Prostate gland (tissue), 2 donors: ENCODE data around the gene PARP8. TPM values are rescaled to one million over a fixed set of nuclear protein-coding genes. Genes with fewer than 3 reads are reported as not detected.

Source experiments
- DNase-seq: peaks from one replicate; pipeline ENCODE4 v3.0.0-alpha.2; 2019; ENCODE audit warnings: low spot score
- H3K27ac ChIP-seq, 2 donors: fragments of 200-600 bp; sonication (generic); 2 replicates each; pipeline ENCODE4 v1.5.1; 2017 to 2019
- H3K27me3 ChIP-seq: fragments of 200-600 bp; sonication (generic); replicated peaks from 2 replicates; pipeline ENCODE4 v1.5.1; 2019; ENCODE audit not compliant: insufficient read depth
- H3K36me3 ChIP-seq, 2 donors: fragments of 200-600 bp; sonication (generic); 1 replicate in 1 of 2; 2 replicates in 1 of 2; pipeline versions ENCODE4 v1.5.1 to v1.8.1; 2017 to 2019
- H3K4me1 ChIP-seq: fragments of 200-600 bp; sonication (generic); replicated peaks from 2 replicates; pipeline ENCODE4 v1.5.1; 2019
- H3K4me3 ChIP-seq, 2 donors: fragments of 200-600 bp; sonication (generic); 2 replicates each; pipeline ENCODE4 v1.5.1; 2017 to 2019
- H3K9me3 ChIP-seq: fragments of 200-600 bp; sonication (generic); 2 replicates; pipeline ENCODE4 v1.5.1; 2017
- CTCF ChIP-seq, 4 experiments: fragments of 200-600 bp in 2 of 4; fragments of 450-650 bp in 2 of 4; sonication (generic) in 2 of 4; IDR thresholded peaks; 1 replicate in 3 of 4; 2 replicates in 1 of 4; pipeline ENCODE4 v1.5.1; 2016 to 2019; ENCODE audit warnings: antibody characterized with exemption in 4 of 4, mild to moderate bottlenecking in 2 of 4, moderate library complexity in 2 of 4
- POLR2A ChIP-seq: fragments of 450-650 bp; IDR thresholded peaks from one replicate; pipeline ENCODE4 v1.6.1; 2016; ENCODE audit warnings: antibody characterized with exemption, mild to moderate bottlenecking
- POLR2AphosphoS5 ChIP-seq: sonication (generic); formaldehyde crosslinking; IDR thresholded peaks from one replicate; pipeline ENCODE4 v1.6.1; 2017; ENCODE audit warnings: antibody characterized with exemption
- WGBS: methylation state at CpG from one replicate; pipeline ENCODE4 v1.1.5; 2018; 5-methylcytosine and 5-hydroxymethylcytosine counted together
- intact Hi-C: fragments of 100-400 bp; cut with DNase I; formaldehyde crosslinking; loops from one replicate; pipeline ENCODE4 v1.14.2; 2022
- total RNA-seq, 2 donors: library from RNA; depleted of rRNA; stranded (reverse); fragments of >200 nt; gene quantifications; one replicate each; pipeline ENCODE4 v1.1.0, GENCODE V29; 2016

The PARP8 gene
- total RNA-seq, 2 donors from 2014 or later, result 21.8 TPM

- no peak for TF ChIP-seq POLR2A
- no peak for TF ChIP-seq CTCF (IDR thresholded peaks at IDR 0.05)
- TF ChIP-seq POLR2AphosphoS5, result no peak
- Histone ChIP-seq H3K36me3 (no peaks in the 10 kb centered on the region), H3K27me3 (no peaks in the 10 kb centered on the region), H3K4me1 (peaks cover 3% of the 10 kb centered on the region), H3K27ac (peak overlapping the region in 1 of 2 donors; percentile 68), H3K4me3 (no peak overlapping the region), H3K9me3 (no peaks in the 10 kb centered on the region)
- 77% methylated on average over 3 of the region's 3 CpGs for WGBS
- intact Hi-C loops, result no loop called here
- DNase-seq, result no peak
Measured at GRCh38 chr5:50653946-50654345, 12.5 kb upstream of the PARP8 start.

- WGBS, result 46% methylated on average over 3 of the region's 3 CpGs
- intact Hi-C loops, result no loop called here
- peak; percentile 36 for DNase-seq
- TF ChIP-seq POLR2A, result no peak
- peak; percentile 71 for TF ChIP-seq POLR2AphosphoS5
- H3K9me3 ChIP-seq, result no peaks in the 10 kb centered on the region
- H3K4me1 ChIP-seq, result peaks cover 3% of the 10 kb centered on the region
- no peak overlapping the region for H3K4me3 ChIP-seq
- H3K27me3 ChIP-seq, result no peaks in the 10 kb centered on the region
- H3K36me3 ChIP-seq, result no peaks in the 10 kb centered on the region
- H3K27ac ChIP-seq, result peak overlapping the region; percentile 55 to 68
Measured at GRCh38 chr5:50655067-50655809, 11.2 kb upstream of the PARP8 start.

GRCh38 chr5:50655810-50656205 lies 10.6 kb upstream of the PARP8 start:
- Histone ChIP-seq H3K4me1 (peaks cover 3% of the 10 kb centered on the region), H3K36me3 (no peaks in the 10 kb centered on the region), H3K9me3 (no peaks in the 10 kb centered on the region), H3K4me3 (no peak overlapping the region), H3K27me3 (no peaks in the 10 kb centered on the region), H3K27ac (peak overlapping the region; percentile 55 to 68)
- intact Hi-C loops, result no loop called here
- DNase-seq, result peak; percentile 77
- peak; percentile 85 for TF ChIP-seq POLR2AphosphoS5
- no peak for TF ChIP-seq POLR2A
- 42% methylated on average over 2 of the region's 2 CpGs for WGBS

GRCh38 chr5:50657044-50657443 lies 9.4 kb upstream of the PARP8 start:
- 81% methylated on average over 5 of the region's 5 CpGs for whole genome bisulfite sequencing
- no peaks in the 10 kb centered on the region for H3K27me3 ChIP-seq
- H3K9me3 ChIP-seq, result no peaks in the 10 kb centered on the region
- DNase-seq, result no peak
- peaks cover 3% of the 10 kb centered on the region for H3K4me1 ChIP-seq
- no peak overlapping the region for H3K4me3 ChIP-seq
- TF ChIP-seq CTCF (IDR thresholded peaks at IDR 0.05) (no peak), POLR2AphosphoS5 (no peak), POLR2A (no peak)
- intact Hi-C loops, result no loop called here
- no peak overlapping the region for H3K27ac ChIP-seq
- no peaks in the 10 kb centered on the region for H3K36me3 ChIP-seq

- WGBS, result 87% methylated on average over 1 of the region's 1 CpG
- intact Hi-C loops, result no loop called here
- Histone ChIP-seq H3K27ac (no peak overlapping the region), H3K36me3 (no peaks in the 10 kb centered on the region), H3K4me1 (no peaks in the 10 kb centered on the region), H3K4me3 (no peak overlapping the region), H3K9me3 (no peaks in the 10 kb centered on the region), H3K27me3 (no peaks in the 10 kb centered on the region)
- TF ChIP-seq POLR2A (no peak), CTCF (IDR thresholded peaks at IDR 0.05) (no peak), POLR2AphosphoS5 (no peak)
- DNase-seq, result no peak
Measured at GRCh38 chr5:50658246-50658645, 8.2 kb upstream of the PARP8 start.

GRCh38 chr5:50663636-50664035 lies 2.8 kb upstream of the PARP8 start:
- WGBS, result 32% methylated on average over 4 of the region's 4 CpGs
- Histone ChIP-seq H3K27ac (no peak overlapping the region), H3K9me3 (no peaks in the 10 kb centered on the region), H3K4me1 (no peaks in the 10 kb centered on the region), H3K4me3 (no peak overlapping the region), H3K36me3 (no peaks in the 10 kb centered on the region), H3K27me3 (no peaks in the 10 kb centered on the region)
- no peak for TF ChIP-seq CTCF (IDR thresholded peaks at IDR 0.05)
- TF ChIP-seq POLR2AphosphoS5, result no peak
- no peak for TF ChIP-seq POLR2A
- DNase-seq, result peak; percentile 19
- intact Hi-C loops, result no loop called here
